Epithelial cell of prostate (primary cell): ENCODE data around the gene HOXC13.

Experiments
- DNase-seq: peaks from one replicate; pipeline ENCODE4 v3.0.0-alpha.2; 2011; ENCODE audit warnings: low read depth, low spot score
- H3K27ac ChIP-seq: fragments of 450-650 bp; 2 replicates; pipeline ENCODE4 v1.5.1; 2017; ENCODE audit warnings: mild to moderate bottlenecking

Gene HOXC13

GRCh38 chr12:53938326-53939140 lies at the start of gene HOXC13:
Gene HOXC13, plus strand, starts transcription at chr12:53938831. Its CDS starts 76 bp downstream, at chr12:53938907.
- DNase-seq = peak; percentile 89

GRCh38 chr12:53890081-53890480 lies 48.5 kb upstream of the HOXC13 start:
- H3K27ac ChIP-seq = no peak overlapping the region
- no peak for DNase-seq

More at GRCh38 chr12:53938326-53939140, at the start of gene HOXC13:
- H3K27ac ChIP-seq = no peak within 1 kb of the TSS

- no peak for DNase-seq
- H3K27ac ChIP-seq = no peak overlapping the region
Measured at GRCh38 chr12:53892762-53893395, 45.8 kb upstream of the HOXC13 start.

- H3K27ac ChIP-seq = no peak overlapping the region
- DNase-seq = no peak
Measured at GRCh38 chr12:53899230-53899629, 39.4 kb upstream of the HOXC13 start.

GRCh38 chr12:53907103-53907502 lies 31.5 kb upstream of the HOXC13 start:
- H3K27ac ChIP-seq = no peak overlapping the region
- no peak for DNase-seq

GRCh38 chr12:53916788-53917655 lies 21.6 kb upstream of the HOXC13 start:
- no peak overlapping the region for H3K27ac ChIP-seq
- DNase-seq = no peak

- H3K27ac ChIP-seq = no peak overlapping the region
- DNase-seq = no peak
Measured at GRCh38 chr12:53924521-53925405, 13.9 kb upstream of the HOXC13 start.

GRCh38 chr12:53927220-53928029 lies 11.2 kb upstream of the HOXC13 start:
- DNase-seq = no peak
- no peak overlapping the region for H3K27ac ChIP-seq

- no peak overlapping the region for H3K27ac ChIP-seq
- no peak for DNase-seq
Measured at GRCh38 chr12:53928054-53928835, 10.4 kb upstream of the HOXC13 start.

GRCh38 chr12:53929527-53929926 lies 9.1 kb upstream of the HOXC13 start:
- DNase-seq = no peak
- H3K27ac ChIP-seq = no peak overlapping the region

- DNase-seq = no peak
- no peak overlapping the region for H3K27ac ChIP-seq
Measured at GRCh38 chr12:53930591-53931255, 7.9 kb upstream of the HOXC13 start.

GRCh38 chr12:53931844-53932581 lies 6.6 kb upstream of the HOXC13 start:
- DNase-seq = no peak

GRCh38 chr12:53932915-53933314 lies 5.7 kb upstream of the HOXC13 start:
- DNase-seq = no peak
- no peak overlapping the region for H3K27ac ChIP-seq

More at GRCh38 chr12:53931844-53932581, 6.6 kb upstream of the HOXC13 start:
- H3K27ac ChIP-seq = no peak overlapping the region

- no peak for DNase-seq
- H3K27ac ChIP-seq = no peak overlapping the region
Measured at GRCh38 chr12:53935383-53936341, 3.0 kb upstream of the HOXC13 start.

- DNase-seq = no peak
- no peak overlapping the region for H3K27ac ChIP-seq
Measured at GRCh38 chr12:53937099-53937498, 1.5 kb upstream of the HOXC13 start.
